Activated naive CD8-positive, alpha-beta T cell (primary cell): ENCODE results near the gene RBM23.

ENCODE experiments used
- H3K27ac Mint-ChIP-seq: one replicate; pipeline ENCODE4 v1.8.0; 2021; ENCODE audit warnings: mixed read lengths
- H3K27me3 Mint-ChIP-seq: one replicate; pipeline ENCODE4 v1.8.0; 2021; ENCODE audit warnings: mixed read lengths
- H3K36me3 Mint-ChIP-seq: one replicate; pipeline ENCODE4 v1.8.0; 2021; ENCODE audit warnings: mixed read lengths
- H3K4me1 Mint-ChIP-seq: one replicate; pipeline ENCODE4 v1.8.0; 2021; ENCODE audit warnings: low read depth, mixed read lengths
- H3K4me3 Mint-ChIP-seq: one replicate; pipeline ENCODE4 v1.8.0; 2021; ENCODE audit warnings: mild to moderate bottlenecking, mixed read lengths
- H3K9me3 Mint-ChIP-seq: one replicate; pipeline ENCODE4 v1.8.0; 2021; ENCODE audit warnings: low read depth, mixed read lengths

The RBM23 gene

GRCh38 chr14:22884738-22885523 lies 34.0 kb downstream of the RBM23 start:
- no peaks in the 10 kb centered on the region for H3K27me3 Mint-ChIP-seq
- H3K4me1 Mint-ChIP-seq, result peaks cover 46% of the 10 kb centered on the region
- peak overlapping the region; percentile 58 for H3K27ac Mint-ChIP-seq
- H3K4me3 Mint-ChIP-seq, result peak overlapping the region; percentile 7
- no peaks in the 10 kb centered on the region for H3K9me3 Mint-ChIP-seq
- no peaks in the 10 kb centered on the region for H3K36me3 Mint-ChIP-seq

DNA sequence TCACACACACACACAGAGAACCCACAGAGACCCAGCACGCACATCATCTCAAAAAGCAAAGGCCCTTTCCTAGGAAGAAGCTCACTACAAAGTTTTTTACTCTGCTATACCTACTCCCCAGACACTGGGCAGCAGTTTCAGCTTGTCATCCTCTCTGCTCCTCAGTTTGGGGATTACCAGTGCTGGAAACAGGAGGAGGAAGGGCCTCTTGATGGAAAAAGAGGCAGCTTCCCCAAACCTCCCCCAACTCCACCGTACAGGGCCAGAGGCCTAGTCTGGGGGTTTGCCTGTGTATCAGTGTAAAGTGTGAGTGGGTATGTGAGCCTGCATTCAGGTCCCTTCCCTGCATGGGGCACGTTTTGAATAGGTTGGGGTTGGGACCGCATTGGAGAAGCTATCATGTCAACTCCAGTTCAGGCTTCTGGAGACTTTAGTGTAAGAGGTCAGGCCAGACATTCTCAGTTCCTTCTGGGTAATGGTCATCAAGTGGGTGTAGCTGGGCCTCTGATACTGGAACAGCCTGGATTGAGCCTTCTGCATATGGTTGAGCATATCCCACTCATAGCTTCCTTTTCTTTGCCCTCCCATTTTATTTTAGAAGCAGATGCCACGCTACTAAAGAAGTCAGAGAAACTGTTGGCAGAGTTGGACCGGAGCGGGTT lies 34.7 kb downstream of the RBM23 start:
- peaks cover 42% of the 10 kb centered on the region for H3K4me1 Mint-ChIP-seq
- no peak overlapping the region for H3K4me3 Mint-ChIP-seq

DNA sequence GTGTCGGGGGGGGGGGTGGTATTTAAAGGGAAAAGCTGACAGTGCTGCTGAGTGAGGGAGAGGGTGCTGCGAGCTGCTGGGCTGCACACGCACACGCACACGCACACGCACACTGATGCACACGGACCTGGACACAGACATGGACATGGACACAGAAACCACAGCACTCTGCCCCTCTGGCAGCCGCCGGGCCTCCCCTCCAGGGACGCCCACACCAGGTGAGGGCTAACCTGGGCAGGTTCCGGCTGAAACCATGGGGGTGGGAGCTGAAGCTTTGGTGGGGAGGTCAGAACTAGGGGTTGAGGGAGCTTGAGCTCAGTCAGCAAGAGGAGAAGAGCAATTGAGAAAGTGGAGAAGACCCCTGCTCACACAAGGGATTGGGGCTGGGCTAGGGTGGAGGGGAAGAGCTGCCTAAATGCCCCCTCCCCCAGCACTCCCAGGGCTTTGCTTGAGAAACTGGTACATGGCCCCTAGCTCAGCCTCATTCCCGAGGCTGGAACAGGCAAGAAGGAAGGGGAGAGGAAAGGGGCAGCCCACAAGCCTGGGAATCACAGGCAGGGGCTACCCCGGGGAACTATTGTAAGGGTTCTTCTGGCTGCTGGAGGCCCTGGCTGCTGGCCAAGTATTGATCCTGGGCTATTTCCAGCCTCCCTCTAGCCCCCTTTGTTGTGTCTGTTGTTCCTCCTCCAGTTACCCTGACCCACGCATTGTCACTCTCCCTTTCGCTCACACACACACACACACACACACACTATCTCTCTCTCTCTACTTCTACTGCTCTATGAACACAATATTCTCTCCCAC lies 35.6 kb downstream of the RBM23 start, which contains the start of gene REM2:
Gene REM2 (plus strand): TSS at position 50 of the 804 bp plus-strand sequence. CDS start 66 bp downstream, at position 116.
- peak within 1 kb of the TSS; percentile 28 for H3K27ac Mint-ChIP-seq
- no peaks in the 10 kb centered on the region for H3K36me3 Mint-ChIP-seq
- H3K27me3 Mint-ChIP-seq, result no peaks in the 10 kb centered on the region
- peaks cover 39% of the 10 kb centered on the region for H3K4me1 Mint-ChIP-seq
- H3K9me3 Mint-ChIP-seq, result no peaks in the 10 kb centered on the region
- no peak within 1 kb of the TSS for H3K4me3 Mint-ChIP-seq

More for the DNA sequence above, 34.7 kb downstream of the RBM23 start:
- no peaks in the 10 kb centered on the region for H3K27me3 Mint-ChIP-seq
- no peak overlapping the region for H3K27ac Mint-ChIP-seq
- H3K36me3 Mint-ChIP-seq, result no peaks in the 10 kb centered on the region
- no peaks in the 10 kb centered on the region for H3K9me3 Mint-ChIP-seq

- H3K4me3 Mint-ChIP-seq, result no peak overlapping the region
- H3K4me1 Mint-ChIP-seq, result peaks cover 32% of the 10 kb centered on the region
- H3K9me3 Mint-ChIP-seq, result no peaks in the 10 kb centered on the region
- H3K27ac Mint-ChIP-seq, result no peak overlapping the region
- no peaks in the 10 kb centered on the region for H3K36me3 Mint-ChIP-seq
- no peaks in the 10 kb centered on the region for H3K27me3 Mint-ChIP-seq
Measured at GRCh38 chr14:22882529-22883172, 36.3 kb downstream of the RBM23 start.

DNA sequence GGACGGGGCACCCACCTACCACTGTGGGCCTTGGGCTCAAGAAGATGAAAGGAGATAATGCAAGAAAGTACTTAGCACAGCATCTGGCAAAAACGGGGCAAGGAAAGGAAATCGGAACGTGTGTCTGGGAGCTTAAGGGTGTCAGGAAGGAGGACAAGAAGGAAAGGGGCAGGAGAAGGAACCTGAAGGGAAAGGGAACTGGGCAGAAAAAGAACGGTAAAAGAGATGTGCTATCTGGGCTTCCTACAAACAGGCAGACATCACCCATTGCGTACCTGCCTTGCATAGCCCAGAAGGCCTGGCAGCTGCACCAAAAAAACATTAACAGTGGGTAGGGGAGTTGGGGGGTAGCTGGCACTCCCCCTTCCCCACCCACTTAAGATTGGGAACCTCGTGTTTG lies 36.9 kb downstream of the RBM23 start:
- Mint-ChIP-seq H3K9me3 (no peaks in the 10 kb centered on the region), H3K27me3 (no peaks in the 10 kb centered on the region), H3K4me1 (peaks cover 26% of the 10 kb centered on the region), H3K4me3 (no peak overlapping the region), H3K27ac (no peak overlapping the region), H3K36me3 (no peaks in the 10 kb centered on the region)

DNA sequence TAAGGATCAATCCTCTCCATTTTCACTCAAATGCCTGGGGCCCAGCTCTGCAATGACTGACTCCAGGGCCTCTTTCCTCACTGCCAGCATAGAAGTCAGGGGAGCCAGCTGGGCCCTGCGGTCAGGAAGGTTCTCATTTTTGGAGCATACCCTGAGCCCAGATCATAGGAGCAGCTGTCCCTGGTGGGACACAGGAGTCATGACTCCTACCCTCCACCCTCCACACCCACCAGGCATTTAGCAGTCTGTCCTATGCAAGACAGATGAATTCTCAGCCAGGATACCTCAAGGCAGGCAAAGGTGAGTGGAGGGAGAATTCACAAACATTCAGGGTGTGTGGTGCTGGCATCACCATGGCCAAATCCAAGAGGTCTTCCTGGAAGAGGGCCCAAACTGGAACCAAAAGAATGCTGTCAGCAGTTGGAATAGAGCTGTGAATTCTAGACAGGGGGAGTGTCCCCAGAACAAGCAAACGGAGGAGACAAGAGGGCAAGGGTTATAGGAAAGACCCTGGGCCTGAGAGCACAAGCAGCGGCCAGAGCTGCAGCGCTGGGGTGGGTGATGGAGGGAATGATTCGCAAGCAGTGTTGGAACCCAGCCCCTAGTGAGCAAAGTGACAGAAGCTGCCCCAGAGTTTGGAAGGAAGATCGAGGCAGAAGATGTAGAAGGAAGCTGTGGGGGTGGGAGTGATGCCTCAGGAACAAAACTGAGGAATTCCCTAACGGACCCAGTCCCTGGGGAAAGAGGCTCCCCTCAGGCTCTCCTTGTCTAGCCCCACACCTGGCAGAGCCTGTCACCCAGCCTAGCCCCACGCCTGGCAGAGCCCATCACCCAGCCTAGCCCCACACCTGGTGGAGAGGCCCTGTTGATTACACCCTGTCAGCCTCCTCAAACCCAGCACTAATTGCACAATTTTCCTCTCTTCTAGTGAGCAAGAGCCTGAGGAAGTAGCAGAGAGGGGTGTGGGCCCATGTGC lies 40.4 kb downstream of the RBM23 start:
- Mint-ChIP-seq H3K36me3 (no peaks in the 10 kb centered on the region), H3K4me1 (peaks cover 24% of the 10 kb centered on the region), H3K27ac (peak overlapping the region; percentile 41), H3K4me3 (no peak overlapping the region), H3K9me3 (no peaks in the 10 kb centered on the region), H3K27me3 (no peaks in the 10 kb centered on the region)

DNA sequence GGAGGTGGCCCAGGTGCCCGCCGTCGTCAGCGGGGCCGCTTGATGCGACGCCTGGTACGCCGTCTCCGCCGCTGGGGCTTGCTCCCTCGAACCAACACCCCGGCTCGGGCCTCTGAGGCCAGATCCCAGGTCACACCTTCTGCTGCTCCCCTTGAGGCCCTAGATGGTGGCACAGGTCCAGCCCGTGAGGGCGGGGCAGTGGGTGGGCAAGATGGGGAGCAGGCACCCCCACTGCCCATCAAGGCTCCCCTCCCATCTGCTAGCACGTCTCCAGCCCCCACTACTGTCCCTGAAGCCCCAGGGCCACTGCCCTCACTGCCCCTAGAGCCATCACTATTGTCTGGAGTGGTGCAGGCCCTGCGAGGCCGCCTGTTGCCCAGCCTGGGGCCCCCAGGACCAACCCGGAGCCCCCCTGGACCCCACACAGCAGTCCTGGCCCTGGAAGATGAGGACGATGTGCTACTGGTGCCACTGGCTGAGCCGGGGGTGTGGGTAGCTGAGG lies 41.9 kb downstream of the RBM23 start:
- Mint-ChIP-seq H3K27ac (no peak overlapping the region), H3K4me3 (no peak overlapping the region), H3K27me3 (no peaks in the 10 kb centered on the region), H3K4me1 (peaks cover 23% of the 10 kb centered on the region), H3K9me3 (no peaks in the 10 kb centered on the region), H3K36me3 (no peaks in the 10 kb centered on the region)

- Mint-ChIP-seq H3K27ac (no peak overlapping the region), H3K4me1 (peaks cover 25% of the 10 kb centered on the region), H3K27me3 (no peaks in the 10 kb centered on the region), H3K36me3 (no peaks in the 10 kb centered on the region), H3K4me3 (no peak overlapping the region), H3K9me3 (no peaks in the 10 kb centered on the region)
Measured at GRCh38 chr14:22875748-22876319, 43.1 kb downstream of the RBM23 start.

DNA sequence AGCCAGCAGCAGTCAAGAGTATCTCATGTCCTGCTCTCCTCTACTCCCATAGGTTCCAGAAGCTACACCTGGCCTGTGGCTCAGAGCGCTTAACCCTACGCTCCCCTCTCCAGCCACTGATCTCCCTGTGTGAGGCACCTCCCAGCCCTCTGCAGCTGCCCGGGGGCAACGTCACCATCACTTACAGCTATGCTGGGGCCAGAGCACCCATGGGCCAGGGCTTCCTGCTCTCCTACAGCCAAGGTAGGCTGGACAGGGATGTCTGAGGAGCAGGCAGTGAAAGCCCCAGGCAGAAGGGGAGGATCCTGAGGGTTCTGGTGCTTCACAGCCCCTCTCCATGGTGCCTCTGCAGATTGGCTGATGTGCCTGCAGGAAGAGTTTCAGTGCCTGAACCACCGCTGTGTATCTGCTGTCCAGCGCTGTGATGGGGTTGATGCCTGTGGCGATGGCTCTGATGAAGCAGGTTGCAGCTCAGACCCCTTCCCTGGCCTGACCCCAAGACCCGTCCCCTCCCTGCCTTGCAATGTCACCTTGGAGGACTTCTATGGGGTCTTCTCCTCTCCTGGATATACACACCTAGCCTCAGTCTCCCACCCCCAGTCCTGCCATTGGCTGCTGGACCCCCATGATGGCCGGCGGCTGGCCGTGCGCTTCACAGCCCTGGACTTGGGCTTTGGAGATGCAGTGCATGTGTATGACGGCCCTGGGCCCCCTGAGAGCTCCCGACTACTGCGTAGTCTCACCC lies 43.8 kb downstream of the RBM23 start:
- Mint-ChIP-seq H3K36me3 (no peaks in the 10 kb centered on the region), H3K4me1 (peaks cover 31% of the 10 kb centered on the region), H3K9me3 (no peaks in the 10 kb centered on the region), H3K27me3 (no peaks in the 10 kb centered on the region), H3K27ac (no peak overlapping the region), H3K4me3 (no peak overlapping the region)

GRCh38 chr14:22872833-22873520 lies 46.0 kb downstream of the RBM23 start:
- Mint-ChIP-seq H3K9me3 (no peaks in the 10 kb centered on the region), H3K36me3 (no peaks in the 10 kb centered on the region), H3K27me3 (no peaks in the 10 kb centered on the region), H3K27ac (peak overlapping the region; percentile 87), H3K4me1 (peaks cover 31% of the 10 kb centered on the region), H3K4me3 (peak overlapping the region; percentile 90)

DNA sequence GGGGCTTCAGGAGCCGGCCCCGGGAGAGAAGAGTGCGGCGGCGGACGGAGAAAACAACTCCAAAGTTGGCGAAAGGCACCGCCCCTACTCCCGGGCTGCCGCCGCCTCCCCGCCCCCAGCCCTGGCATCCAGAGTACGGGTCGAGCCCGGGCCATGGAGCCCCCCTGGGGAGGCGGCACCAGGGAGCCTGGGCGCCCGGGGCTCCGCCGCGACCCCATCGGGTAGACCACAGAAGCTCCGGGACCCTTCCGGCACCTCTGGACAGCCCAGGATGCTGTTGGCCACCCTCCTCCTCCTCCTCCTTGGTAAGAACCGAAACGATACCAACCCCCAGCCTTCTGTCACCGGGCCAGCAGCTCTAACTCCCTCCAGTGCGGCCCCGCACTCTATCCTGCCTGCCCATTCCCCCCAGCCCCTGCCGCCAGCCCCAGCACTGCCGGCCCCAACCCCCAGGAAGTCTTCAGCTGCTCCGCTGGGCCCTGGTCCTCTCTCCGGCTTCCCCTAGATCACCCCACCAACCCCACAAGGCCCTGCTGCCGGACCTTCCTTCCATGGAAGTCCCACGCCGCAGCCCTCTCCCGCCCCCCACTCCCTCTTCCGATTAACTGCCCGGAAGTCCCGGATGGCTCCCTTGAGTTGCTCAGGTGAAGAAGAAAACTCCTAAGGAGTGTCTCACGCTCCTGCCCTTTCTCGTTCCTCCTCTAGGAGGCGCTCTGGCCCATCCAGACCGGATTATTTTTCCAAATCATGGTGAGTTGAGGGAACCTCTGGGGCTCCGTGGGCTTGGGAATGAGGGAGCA lies 46.7 kb downstream of the RBM23 start:
- H3K4me3 Mint-ChIP-seq, result peak overlapping the region; percentile 97
- no peaks in the 10 kb centered on the region for H3K36me3 Mint-ChIP-seq
- peaks cover 31% of the 10 kb centered on the region for H3K4me1 Mint-ChIP-seq
- peak overlapping the region; percentile 87 for H3K27ac Mint-ChIP-seq
- H3K27me3 Mint-ChIP-seq, result no peaks in the 10 kb centered on the region
- H3K9me3 Mint-ChIP-seq, result no peaks in the 10 kb centered on the region
